ENCODE data around the gene SNN.

The SNN gene

GRCh38 chr16:11679941-11680911 is 12.0 kb downstream of the SNN start:
- no peak for DNase-seq (ENCODE audit: low spot score)

GRCh38 chr16:11681556-11681955 is 13.3 kb downstream of the SNN start:
- no peak for DNase-seq (ENCODE audit: low spot score)

DNA sequence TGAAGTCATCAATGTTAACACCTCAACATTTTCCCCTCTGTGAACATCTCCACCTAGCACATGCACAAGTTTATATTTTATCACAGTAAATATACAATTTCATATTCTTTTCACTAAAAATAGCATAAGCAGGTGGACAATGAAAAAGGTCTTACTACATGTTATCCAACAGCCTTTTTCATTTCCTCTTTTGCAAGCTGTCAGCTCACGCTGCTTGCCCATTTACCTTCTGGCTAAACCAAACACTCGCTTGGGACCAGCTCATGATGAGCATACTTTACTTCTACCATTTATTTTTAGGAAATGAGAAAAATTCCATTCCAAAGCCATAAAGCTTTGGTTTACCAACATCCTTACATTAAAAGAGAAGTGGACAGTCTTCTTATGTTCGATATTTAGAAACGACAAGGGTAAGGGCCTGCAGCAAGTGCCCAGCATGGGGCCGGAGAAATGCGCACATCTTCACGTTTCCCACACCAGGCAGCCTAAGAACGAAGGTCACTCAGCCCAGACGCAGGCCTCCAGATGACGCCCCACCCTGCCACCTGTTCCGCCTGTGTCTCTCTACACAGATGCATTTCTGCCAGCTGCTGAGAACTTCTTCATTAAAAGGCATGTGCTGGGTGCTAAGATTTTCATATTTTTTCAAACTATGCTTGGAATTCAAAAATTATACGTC is 13.9 kb downstream of the SNN start:
- DNase-seq (ENCODE audit: low spot score): no peak

- DNase-seq (ENCODE audit: low spot score): no peak
These were observed 14.4 kb downstream of the SNN start for GRCh38 chr16:11682655-11683096.

GRCh38 chr16:11683145-11683544 is 14.9 kb downstream of the SNN start:
- DNase-seq (ENCODE audit: low spot score): no peak

DNA sequence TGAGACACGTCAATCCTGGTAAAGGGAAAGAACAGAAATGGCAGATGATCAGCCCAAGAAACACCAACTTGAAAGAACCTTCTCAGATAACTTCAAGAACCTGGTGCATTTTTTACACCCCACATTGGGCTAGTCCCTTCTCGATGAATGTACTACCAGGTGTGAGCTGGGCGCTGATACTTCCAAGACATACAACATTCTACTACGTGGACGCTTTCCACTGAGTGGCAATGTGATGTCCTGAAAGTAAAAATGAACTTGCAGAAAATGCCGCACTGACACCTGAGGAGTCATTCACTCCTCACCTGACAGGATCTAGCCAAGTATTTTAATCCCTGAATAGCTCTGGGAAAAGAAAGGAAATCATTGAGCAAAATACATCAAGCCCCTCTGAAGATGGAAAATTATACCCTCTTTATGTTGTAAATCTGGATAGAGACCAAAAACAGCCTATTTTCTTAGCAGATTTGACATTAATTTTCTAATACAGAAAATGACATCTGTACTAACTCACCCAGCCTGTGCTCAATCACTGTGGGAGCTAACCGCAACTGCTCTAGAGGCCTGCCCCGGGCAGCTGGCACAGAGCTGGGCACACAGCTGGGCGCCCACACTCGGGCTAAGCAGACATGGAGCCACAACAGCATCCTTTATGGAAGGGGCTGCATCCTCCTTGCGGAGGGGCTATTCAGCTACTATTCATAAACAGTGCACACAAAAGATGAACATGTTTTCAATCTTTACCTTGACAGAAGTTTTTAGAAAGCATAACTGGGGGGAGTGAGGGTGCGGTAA is 16.2 kb downstream of the SNN start:
- DNase-seq (ENCODE audit: low spot score): no peak

GRCh38 chr16:11685844-11686618 is 17.8 kb downstream of the SNN start:
- DNase-seq (ENCODE audit: low spot score): no peak

DNA sequence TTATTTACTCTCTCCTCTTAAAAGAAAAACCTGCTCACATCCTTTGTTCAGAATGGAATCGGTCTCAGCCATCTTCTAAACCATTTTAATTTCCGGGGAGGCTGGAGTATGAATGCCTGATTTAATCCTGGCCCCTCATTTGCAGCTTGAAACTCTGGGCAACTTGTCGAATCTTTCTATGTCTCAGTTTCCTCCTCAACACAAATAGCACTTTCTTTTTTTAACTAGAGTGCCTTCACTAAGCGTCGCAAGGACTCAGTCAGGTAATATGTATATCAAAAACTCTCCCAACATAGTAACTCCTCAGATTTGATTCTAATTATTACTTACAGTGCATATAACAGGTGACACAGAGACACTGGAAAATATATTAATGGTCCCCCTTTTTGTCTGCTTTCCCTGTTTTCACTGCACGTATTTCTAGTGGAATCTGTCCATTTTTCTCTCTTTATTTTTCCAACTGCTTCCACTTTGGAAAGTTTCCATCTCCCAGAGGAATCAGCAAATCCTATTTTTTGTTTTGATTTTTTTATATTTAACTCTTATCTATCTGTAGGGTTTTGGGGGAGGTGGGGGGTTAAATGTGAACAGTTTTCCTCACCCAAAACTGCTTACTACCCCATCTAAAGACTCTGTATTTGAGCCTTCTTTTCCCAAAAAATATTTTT is 18.6 kb downstream of the SNN start:
- no peak for DNase-seq (ENCODE audit: low spot score)

GRCh38 chr16:11687601-11688519 is 19.6 kb downstream of the SNN start:
- DNase-seq (ENCODE audit: low spot score): no peak

GRCh38 chr16:11688520-11688886 is 20.2 kb downstream of the SNN start:
- no peak for DNase-seq (ENCODE audit: low spot score)

DNA sequence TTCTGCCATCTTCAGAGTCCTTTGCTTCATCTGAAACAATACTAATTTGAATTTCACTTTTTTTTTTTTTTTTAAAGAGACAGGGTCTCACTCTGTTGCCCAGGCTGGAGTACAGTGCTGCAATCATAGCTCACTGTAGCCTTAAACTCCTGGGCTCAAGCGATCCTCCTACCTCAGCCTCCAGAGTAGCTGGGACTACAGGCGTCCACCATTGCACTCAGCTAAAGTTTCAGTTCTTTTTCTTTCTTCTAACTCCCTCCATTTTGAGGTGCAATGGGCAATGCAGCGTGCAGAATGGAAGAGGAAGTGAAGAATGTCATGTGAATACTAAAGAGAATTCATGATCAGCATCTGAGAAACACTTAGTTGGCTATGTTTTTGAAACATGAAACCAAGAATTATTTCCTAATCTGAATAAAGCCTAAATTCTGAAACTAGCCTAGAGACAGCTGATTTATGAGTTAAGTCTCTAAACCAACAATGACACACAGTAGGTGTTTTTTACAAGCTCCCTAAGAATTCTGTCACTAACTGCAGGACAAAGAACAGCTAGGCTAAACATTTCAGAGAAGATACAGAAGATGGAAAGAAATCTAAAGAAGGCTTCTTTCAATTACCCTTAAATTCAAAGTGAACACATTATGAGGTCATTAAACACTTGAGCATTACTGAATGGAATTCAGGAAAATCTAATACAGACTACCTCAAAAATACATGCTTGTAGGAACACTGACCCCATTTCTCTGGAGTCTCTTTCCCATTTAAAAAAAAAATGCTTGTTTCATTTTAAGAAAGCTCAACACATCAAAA is 21.0 kb downstream of the SNN start:
- DNase-seq (ENCODE audit: low spot score): no peak

DNA sequence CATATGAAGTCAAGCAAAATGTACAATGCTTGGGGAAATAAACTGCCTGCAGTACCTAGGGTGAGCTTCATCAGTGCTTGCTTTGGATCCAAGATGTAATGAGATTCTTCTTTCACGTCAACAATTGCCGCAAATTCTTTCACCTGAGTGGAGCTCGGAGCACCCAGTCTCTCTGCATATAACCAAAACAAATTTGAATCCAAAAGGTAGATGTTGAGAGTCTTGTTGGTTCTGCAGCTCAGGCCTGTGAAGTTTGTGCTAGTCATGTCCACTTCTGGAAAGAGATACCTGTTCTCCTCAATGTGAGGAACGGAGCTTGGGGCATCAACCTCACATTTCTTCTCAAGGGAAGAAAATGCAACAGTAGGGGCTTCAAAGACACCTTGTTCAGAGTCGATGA is 23.0 kb downstream of the SNN start:
- no peak for DNase-seq (ENCODE audit: low spot score)

- no peak for DNase-seq (ENCODE audit: low spot score)
These were observed 23.5 kb downstream of the SNN start for GRCh38 chr16:11691771-11692170.

DNA sequence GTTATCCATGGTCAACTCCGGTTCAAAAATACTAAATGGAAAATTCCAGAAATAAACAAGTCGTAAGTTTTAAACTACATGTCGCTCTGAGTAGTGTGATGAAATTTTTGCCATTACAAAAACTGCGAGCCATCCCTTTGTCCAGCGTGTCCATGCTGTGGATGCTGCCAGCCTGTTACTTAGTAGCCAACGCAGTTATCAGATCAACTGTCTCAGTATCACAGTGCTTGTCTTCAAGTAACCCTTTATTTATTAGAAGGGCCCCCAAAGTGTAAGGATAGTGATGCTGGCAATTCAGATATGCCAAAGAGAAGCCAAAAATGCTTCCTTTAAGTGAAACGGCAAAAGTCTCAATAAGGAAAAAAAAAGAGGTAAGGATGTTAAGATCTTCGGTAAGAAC is 23.9 kb downstream of the SNN start:
- DNase-seq (ENCODE audit: low spot score): no peak

DNA sequence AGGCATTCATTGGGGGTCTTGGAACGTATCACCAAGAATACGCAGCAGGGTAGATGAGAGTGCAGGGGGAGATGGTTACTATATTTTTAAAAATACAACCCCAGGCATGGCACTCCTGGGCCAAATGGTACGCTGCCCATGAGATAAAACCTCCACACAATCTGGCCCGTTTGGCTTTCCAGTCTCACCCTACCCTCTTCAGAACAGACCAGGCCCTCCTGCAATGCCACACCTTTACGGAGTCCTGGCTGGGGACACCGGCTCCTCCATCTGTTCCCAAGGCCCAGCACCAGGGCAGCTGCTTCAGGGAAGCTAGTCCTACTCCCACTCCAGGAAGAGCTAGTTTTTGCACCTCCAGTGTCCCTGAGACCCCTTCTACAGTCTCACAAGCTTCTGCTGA is 24.4 kb downstream of the SNN start:
- DNase-seq (ENCODE audit: low spot score): no peak

GRCh38 chr16:11696266-11697012 is 28.2 kb downstream of the SNN start:
- DNase-seq (ENCODE audit: low spot score): no peak

DNA sequence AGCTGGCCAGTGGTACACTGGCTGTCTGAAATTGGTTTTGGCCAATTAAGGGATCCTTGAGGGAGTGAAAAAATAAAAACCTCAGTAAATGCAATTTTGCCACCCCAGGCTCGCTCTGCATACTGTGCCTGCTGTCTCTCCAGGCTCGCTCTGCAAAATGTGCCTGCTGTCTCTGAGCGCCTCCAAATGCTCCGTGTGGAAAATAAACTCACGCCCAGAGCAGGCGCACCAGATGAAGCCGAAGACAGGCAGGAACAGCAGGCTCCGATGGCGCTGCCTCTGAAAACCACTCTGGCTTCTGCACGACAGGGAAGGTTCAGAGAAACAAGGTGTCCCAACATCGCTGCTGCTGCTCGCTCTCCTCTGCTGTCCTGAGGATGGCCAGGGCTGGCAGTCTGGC is 29.1 kb downstream of the SNN start:
- no peak for DNase-seq (ENCODE audit: low spot score)

GRCh38 chr16:11698271-11698689 is 30.0 kb downstream of the SNN start:
- no peak for DNase-seq (ENCODE audit: low spot score)
